ENCODE data around the gene INPP5F. TPM values are rescaled to one million over a fixed set of nuclear protein-coding genes. Genes with fewer than 3 reads are reported as not detected.

Gene INPP5F
- total RNA-seq, 1 donor from 2014 or later, result 5.1 TPM

DNA sequence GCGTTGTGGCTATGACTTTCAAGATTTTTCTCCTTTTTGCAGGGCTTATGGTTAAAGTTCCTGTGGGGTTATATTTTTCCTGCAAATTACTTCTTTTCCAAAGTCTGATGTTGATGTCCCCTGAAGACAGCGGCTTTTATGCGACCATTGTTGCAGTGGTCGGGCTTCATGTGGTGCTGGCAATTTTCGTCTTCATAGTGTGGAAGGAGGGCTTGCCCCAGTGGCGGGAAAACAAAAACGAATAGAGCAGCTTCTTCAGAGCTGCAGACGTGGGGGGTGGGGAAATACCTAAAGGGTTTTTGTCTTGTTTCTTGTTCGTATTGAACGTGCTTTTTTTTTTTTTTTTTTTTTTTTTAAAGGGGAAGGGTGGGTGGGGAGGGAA, 93.0 kb downstream of the INPP5F start:
- Histone ChIP-seq H3K36me3 (peaks cover 0 to 24% of the 10 kb centered on the region in 2 donors), H3K4me1 (no peaks in the 10 kb centered on the region), H3K27me3 (no peaks in the 10 kb centered on the region), H3K9me3 (no peaks in the 10 kb centered on the region), H3K4me3 (peak overlapping the region; percentile 40 to 55), H3K27ac (no peak overlapping the region)
- TF ChIP-seq, protein P1, sequence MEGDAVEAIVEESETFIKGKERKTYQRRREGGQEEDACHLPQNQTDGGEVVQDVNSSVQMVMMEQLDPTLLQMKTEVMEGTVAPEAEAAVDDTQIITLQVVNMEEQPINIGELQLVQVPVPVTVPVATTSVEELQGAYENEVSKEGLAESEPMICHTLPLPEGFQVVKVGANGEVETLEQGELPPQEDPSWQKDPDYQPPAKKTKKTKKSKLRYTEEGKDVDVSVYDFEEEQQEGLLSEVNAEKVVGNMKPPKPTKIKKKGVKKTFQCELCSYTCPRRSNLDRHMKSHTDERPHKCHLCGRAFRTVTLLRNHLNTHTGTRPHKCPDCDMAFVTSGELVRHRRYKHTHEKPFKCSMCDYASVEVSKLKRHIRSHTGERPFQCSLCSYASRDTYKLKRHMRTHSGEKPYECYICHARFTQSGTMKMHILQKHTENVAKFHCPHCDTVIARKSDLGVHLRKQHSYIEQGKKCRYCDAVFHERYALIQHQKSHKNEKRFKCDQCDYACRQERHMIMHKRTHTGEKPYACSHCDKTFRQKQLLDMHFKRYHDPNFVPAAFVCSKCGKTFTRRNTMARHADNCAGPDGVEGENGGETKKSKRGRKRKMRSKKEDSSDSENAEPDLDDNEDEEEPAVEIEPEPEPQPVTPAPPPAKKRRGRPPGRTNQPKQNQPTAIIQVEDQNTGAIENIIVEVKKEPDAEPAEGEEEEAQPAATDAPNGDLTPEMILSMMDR (IDR thresholded peaks at IDR 0.05), result no peak
- DNase-seq (ENCODE audit: low spot score in 2 of 2), result no peak
- intact Hi-C loops (cut with DNase I), result no loop called here

DNA sequence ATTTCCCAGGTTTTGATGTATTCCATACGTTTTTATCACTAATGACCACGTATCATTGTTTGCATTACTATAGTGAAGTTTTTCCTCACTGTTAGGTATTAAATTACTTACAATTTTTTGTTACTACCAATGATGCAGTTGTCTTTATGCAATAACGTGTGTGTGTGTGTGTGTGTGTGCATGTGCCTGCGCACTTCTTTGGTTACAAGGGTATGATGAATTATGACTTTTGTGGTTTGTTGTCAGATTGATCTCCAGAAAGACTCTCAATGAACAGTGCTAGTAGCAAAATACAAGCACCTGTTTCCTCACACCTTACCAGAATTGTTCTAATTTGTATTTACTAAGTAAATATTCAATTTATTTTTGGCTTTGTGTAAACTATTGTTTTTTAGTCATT, 95.3 kb downstream of the INPP5F start:
- TF ChIP-seq, protein P1 (IDR thresholded peaks at IDR 0.05), result no peak
- intact Hi-C loops (cut with DNase I), result no loop called here
- Histone ChIP-seq H3K27ac (no peak overlapping the region), H3K4me1 (no peaks in the 10 kb centered on the region), H3K9me3 (no peaks in the 10 kb centered on the region), H3K36me3 (peaks cover 0 to 25% of the 10 kb centered on the region in 2 donors), H3K27me3 (no peaks in the 10 kb centered on the region), H3K4me3 (no peak overlapping the region)
- no peak for DNase-seq (ENCODE audit: low spot score in 2 of 2)

DNA sequence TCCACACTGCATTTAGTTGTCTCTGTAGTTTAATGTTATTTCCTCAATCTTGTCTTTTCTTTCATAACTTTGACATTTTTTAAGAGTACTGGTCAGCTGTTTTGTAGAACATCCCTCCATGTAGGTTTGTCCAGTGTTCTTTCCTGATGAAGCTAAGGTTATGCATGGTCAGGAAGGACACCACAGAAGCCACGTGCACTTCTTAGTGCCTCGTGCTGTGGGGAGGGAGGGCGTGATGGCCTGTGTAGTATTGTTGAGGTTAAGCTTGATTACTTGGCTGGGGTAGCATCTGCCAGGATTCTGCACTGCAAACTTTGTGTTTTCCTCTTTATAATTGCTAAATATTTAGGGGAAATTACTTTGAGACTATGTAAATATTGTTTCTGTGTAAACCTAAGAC, 98.4 kb downstream of the INPP5F start:
- Histone ChIP-seq H3K27ac (no peak overlapping the region), H3K27me3 (no peaks in the 10 kb centered on the region)

DNA sequence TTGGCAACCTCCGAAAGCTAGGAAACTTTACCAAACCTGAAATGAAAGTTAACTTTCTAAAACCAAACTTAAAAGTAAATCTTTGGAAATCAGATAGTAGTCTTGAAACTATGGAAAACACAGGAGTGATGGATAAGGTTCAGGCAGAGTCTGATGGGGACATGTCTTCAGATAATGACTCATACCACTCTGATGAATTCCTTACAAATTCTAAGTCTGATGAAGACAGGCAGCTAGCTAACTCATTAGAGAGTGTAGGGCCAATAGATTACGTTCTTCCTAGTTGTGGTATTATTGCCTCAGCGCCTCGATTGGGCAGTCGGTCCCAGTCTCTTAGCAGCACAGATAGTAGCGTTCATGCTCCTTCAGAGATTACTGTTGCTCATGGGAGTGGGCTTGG, 100.9 kb downstream of the INPP5F start:
- no peak for DNase-seq (ENCODE audit: low spot score in 2 of 2)
- Histone ChIP-seq H3K4me3 (no peak overlapping the region), H3K36me3 (peaks cover 26 to 72% of the 10 kb centered on the region in 2 donors), H3K27ac (no peak overlapping the region), H3K27me3 (no peaks in the 10 kb centered on the region), H3K4me1 (no peaks in the 10 kb centered on the region), H3K9me3 (no peaks in the 10 kb centered on the region)
- TF ChIP-seq, protein P1 (IDR thresholded peaks at IDR 0.05), result no peak
- intact Hi-C loops (cut with DNase I), result loop anchor here (5.0 kb wide), 1 partner anchor 74 kb away; no protein-coding TSS in a partner anchor

More for the DNA sequence above, 98.4 kb downstream of the INPP5F start:
- TF ChIP-seq, protein P1 (IDR thresholded peaks at IDR 0.05), result no peak
- Histone ChIP-seq H3K4me3 (no peak overlapping the region), H3K4me1 (no peaks in the 10 kb centered on the region), H3K9me3 (no peaks in the 10 kb centered on the region), H3K36me3 (peaks cover 9 to 50% of the 10 kb centered on the region in 2 donors)
- DNase-seq (ENCODE audit: low spot score in 2 of 2), result no peak
- intact Hi-C loops (cut with DNase I), result no loop called here

DNA sequence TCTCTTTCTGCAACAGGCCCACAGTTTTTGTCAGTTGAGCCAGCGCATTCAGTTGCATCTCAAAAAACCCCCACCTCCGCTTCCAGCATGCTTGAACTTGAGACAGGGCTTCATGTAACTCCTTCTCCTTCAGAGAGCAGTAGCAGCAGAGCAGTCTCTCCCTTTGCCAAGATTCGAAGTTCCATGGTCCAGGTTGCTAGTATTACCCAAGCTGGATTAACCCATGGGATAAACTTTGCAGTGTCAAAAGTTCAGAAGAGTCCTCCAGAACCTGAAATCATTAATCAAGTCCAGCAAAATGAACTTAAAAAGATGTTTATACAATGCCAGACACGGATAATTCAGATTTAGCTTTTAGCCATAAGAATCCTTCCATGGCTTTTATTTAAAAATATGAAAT, 101.6 kb downstream of the INPP5F start:
- DNase-seq (ENCODE audit: low spot score in 2 of 2), result no peak
- H3K36me3 ChIP-seq, result peaks cover 33 to 79% of the 10 kb centered on the region in 2 donors
- no peaks in the 10 kb centered on the region for H3K9me3 ChIP-seq
- no peak overlapping the region for H3K27ac ChIP-seq
- H3K27me3 ChIP-seq, result no peaks in the 10 kb centered on the region
- intact Hi-C loops (cut with DNase I), result loop anchor here (5.0 kb wide), 1 partner anchor 75 kb away; no protein-coding TSS in a partner anchor
- no peak overlapping the region for H3K4me3 ChIP-seq
- TF ChIP-seq, protein P1 (IDR thresholded peaks at IDR 0.05), result no peak
- no peaks in the 10 kb centered on the region for H3K4me1 ChIP-seq

DNA sequence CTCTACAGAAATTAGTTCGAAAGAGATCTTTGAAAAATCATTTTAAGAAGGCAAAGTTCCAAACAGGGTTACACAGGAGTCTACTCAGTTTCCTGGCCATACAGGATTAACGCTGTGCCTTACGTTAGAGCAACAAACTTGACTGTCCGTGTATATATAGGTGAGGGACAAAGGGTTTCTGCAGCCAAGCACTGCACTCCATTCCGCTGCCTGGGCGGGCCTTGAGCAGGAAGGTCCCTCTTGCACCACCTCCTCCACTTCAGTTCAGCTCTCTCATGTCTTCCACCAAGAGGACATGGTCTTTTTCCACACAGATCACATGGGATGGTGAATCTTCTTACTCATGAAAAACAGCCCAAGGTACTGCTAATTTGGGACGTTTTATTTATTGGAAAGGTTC, 103.6 kb downstream of the INPP5F start:
- peaks cover 46 to 77% of the 10 kb centered on the region in 2 donors for H3K36me3 ChIP-seq
- H3K9me3 ChIP-seq, result no peaks in the 10 kb centered on the region
- TF ChIP-seq, protein P1 (IDR thresholded peaks at IDR 0.05), result no peak
- intact Hi-C loops (cut with DNase I), result loop anchor here (5.0 kb wide), 1 partner anchor 77 kb away; no protein-coding TSS in a partner anchor
- no peak overlapping the region for H3K27ac ChIP-seq
- H3K4me3 ChIP-seq, result no peak overlapping the region
- no peaks in the 10 kb centered on the region for H3K4me1 ChIP-seq
- DNase-seq (ENCODE audit: low spot score in 2 of 2), result no peak
- H3K27me3 ChIP-seq, result no peaks in the 10 kb centered on the region

Measured in ascending aorta (tissue), 2 donors.